ENCODE results near the gene PLXND1. TPM values are rescaled to one million over a fixed set of nuclear protein-coding genes. Genes with fewer than 3 reads are reported as not detected.

PLXND1 gene
- total and polyA plus RNA-seq, 2 donors (not counting 1 experiment from before 2014, with no cell fraction given), result 3.3 to 74.4 TPM

GRCh38 chr3:129590215-129590614 lies 16.3 kb downstream of the PLXND1 start:
- Histone ChIP-seq H3K4me2 (replicated peaks; ENCODE audit: low read depth, low read length, poor library complexity, severe bottlenecking) (no peak overlapping the region), H3K9me3 (ENCODE audit: control extremely low read depth in 1 of 3, control insufficient read depth in 2 of 3, insufficient read depth in 1 of 3, low read length in 2 of 3) (peaks cover 0 to 10% (median 0%) of the 10 kb centered on the region in 3 donors), H3K79me2 (ENCODE audit: control insufficient read depth, insufficient read depth, low read length) (no peaks in the 10 kb centered on the region), H3K4me3 (ENCODE audit: control extremely low read depth in 1 of 5, extremely low read depth in 1 of 5, insufficient read depth in 1 of 5, low read depth in 2 of 5, low read length in 4 of 5) (no peak overlapping the region), H3K36me3 (replicated peaks in 1 of 2; ENCODE audit: control extremely low read depth in 1 of 2, control insufficient read depth in 1 of 2, extremely low read depth in 1 of 2, insufficient read depth in 2 of 2, low read length in 1 of 2) (no peaks in the 10 kb centered on the region), H3K9ac (ENCODE audit: low read length) (no peak overlapping the region), H2AFZ (ENCODE audit: insufficient read depth, low read depth, low read length, poor library complexity, severe bottlenecking) (no peak overlapping the region), H3K4me1 (ENCODE audit: control insufficient read depth in 2 of 2, insufficient read depth in 2 of 2, low read length in 2 of 2) (peaks cover 19 to 24% of the 10 kb centered on the region in 2 donors), H3K27me3 (replicated peaks in 1 of 4; ENCODE audit: control extremely low read depth in 1 of 4, control insufficient read depth in 3 of 4, insufficient read depth in 4 of 4, low read length in 3 of 4) (peaks cover 0 to 31% (median 11%) of the 10 kb centered on the region in 4 experiments), H4K20me1 (ENCODE audit: control insufficient read depth, insufficient read depth, low read length, poor library complexity, severe bottlenecking) (no peaks in the 10 kb centered on the region), H3K27ac (ENCODE audit: low read length in 2 of 2) (no peak overlapping the region)
- DNase-seq (no peak), ATAC-seq (ENCODE audit: low read depth) (no peak)
- no peak overlapping the region for H3K27ac Mint-ChIP-seq
- 78% methylated on average over 7 of the region's 8 CpGs for WGBS (ENCODE audit: insufficient coverage)
- TF ChIP-seq CTCF (IDR thresholded peaks at IDR 0.05), result no peak
- TF ChIP-seq EZH2 (IDR thresholded peaks at IDR 0.05; ENCODE audit: borderline replicate concordance, insufficient read depth, low read depth, low read length, poor library complexity, severe bottlenecking), result no peak
- peaks cover 23% of the 10 kb centered on the region for H3K4me1 Mint-ChIP-seq
- H3K9me3 Mint-ChIP-seq (ENCODE audit: insufficient read depth), result no peaks in the 10 kb centered on the region
- H3K4me3 Mint-ChIP-seq, result no peak overlapping the region
- H3K27me3 Mint-ChIP-seq, result peaks cover 24% of the 10 kb centered on the region
- ChIA-PET POLR2A (no interaction called here), CTCF (interaction anchor here (0.5 kb wide), 1 partner anchor 267 kb away, joined by 4 read pairs; no protein-coding TSS in a partner anchor)
- intact Hi-C loops (cut with micrococcal nuclease), result no loop called here

GRCh38 chr3:129587566-129588210 lies 18.8 kb downstream of the PLXND1 start:
- ATAC-seq (ENCODE audit: low read depth) (no peak), DNase-seq (no peak)
- Histone ChIP-seq H4K20me1 (ENCODE audit: control insufficient read depth, insufficient read depth, low read length, poor library complexity, severe bottlenecking) (no peaks in the 10 kb centered on the region), H3K27me3 (replicated peaks in 1 of 4; ENCODE audit: control extremely low read depth in 1 of 4, control insufficient read depth in 3 of 4, insufficient read depth in 4 of 4, low read length in 3 of 4) (peaks cover 0 to 12% (median 6%) of the 10 kb centered on the region in 4 experiments), H3K4me2 (replicated peaks; ENCODE audit: low read depth, low read length, poor library complexity, severe bottlenecking) (no peak overlapping the region), H3K9ac (ENCODE audit: low read length) (no peak overlapping the region), H2AFZ (ENCODE audit: insufficient read depth, low read depth, low read length, poor library complexity, severe bottlenecking) (no peak overlapping the region), H3K36me3 (replicated peaks in 1 of 2; ENCODE audit: control extremely low read depth in 1 of 2, control insufficient read depth in 1 of 2, extremely low read depth in 1 of 2, insufficient read depth in 2 of 2, low read length in 1 of 2) (no peaks in the 10 kb centered on the region), H3K4me3 (ENCODE audit: control extremely low read depth in 1 of 5, extremely low read depth in 1 of 5, insufficient read depth in 1 of 5, low read depth in 2 of 5, low read length in 4 of 5) (no peak overlapping the region), H3K79me2 (ENCODE audit: control insufficient read depth, insufficient read depth, low read length) (no peaks in the 10 kb centered on the region), H3K9me3 (ENCODE audit: control extremely low read depth in 1 of 3, control insufficient read depth in 2 of 3, insufficient read depth in 1 of 3, low read length in 2 of 3) (peaks cover 0 to 3% (median 0%) of the 10 kb centered on the region in 3 donors), H3K4me1 (ENCODE audit: control insufficient read depth in 2 of 2, insufficient read depth in 2 of 2, low read length in 2 of 2) (peaks cover under 1 to 12% of the 10 kb centered on the region in 2 donors), H3K27ac (ENCODE audit: low read length in 2 of 2) (no peak overlapping the region)
- ChIA-PET CTCF (no interaction called here), POLR2A (interaction anchor here (0.8 to 1.2 kb wide), 3 partner anchors 10 to 15 kb away, joined by 3 to 8 read pairs (median 3); no protein-coding TSS in a partner anchor)
- Mint-ChIP-seq H3K4me3 (no peak overlapping the region), H3K4me1 (peaks cover 12% of the 10 kb centered on the region), H3K27ac (no peak overlapping the region), H3K27me3 (peaks cover 10% of the 10 kb centered on the region), H3K9me3 (ENCODE audit: insufficient read depth) (no peaks in the 10 kb centered on the region)
- no peak for TF ChIP-seq EZH2 (IDR thresholded peaks at IDR 0.05; ENCODE audit: borderline replicate concordance, insufficient read depth, low read depth, low read length, poor library complexity, severe bottlenecking)
- no peak for TF ChIP-seq CTCF (IDR thresholded peaks at IDR 0.05)
- intact Hi-C loops (cut with micrococcal nuclease), result no loop called here
- WGBS (ENCODE audit: insufficient coverage), result 98% methylated on average over 9 of the region's 10 CpGs
